MM.1S (cell line): ENCODE measurements around the gene FHIT.

Experiments
- DNase-seq: peaks from one replicate; pipeline ENCODE4 v3.0.0-alpha.2; 2015
- H2AFZ ChIP-seq: fragments of 300-600 bp; sonication (generic); 2 replicates; pipeline ENCODE4 v1.6.0; 2016; ENCODE audit warnings: antibody characterized with exemption, low read length
- H3F3A ChIP-seq: fragments of 300-600 bp; sonication (generic); 2 replicates; pipeline ENCODE4 v1.6.1; 2016; ENCODE audit warnings: mild to moderate bottlenecking, antibody characterized with exemption, low read length, moderate library complexity, mixed read lengths; ENCODE audit not compliant: insufficient read depth
- H3K27ac ChIP-seq: fragments of 300-600 bp; sonication (generic); 2 replicates; pipeline ENCODE4 v1.5.1; 2016; ENCODE audit warnings: mild to moderate bottlenecking, low read length
- H3K27me3 ChIP-seq: fragments of 300-600 bp; sonication (generic); replicated peaks from 2 replicates; pipeline ENCODE4 v1.6.0; 2016; ENCODE audit warnings: low read length; ENCODE audit not compliant: insufficient read depth
- H3K36me3 ChIP-seq: fragments of 300-600 bp; sonication (generic); replicated peaks from 2 replicates; pipeline ENCODE4 v1.6.1; 2016; ENCODE audit warnings: mild to moderate bottlenecking, low read length, mixed read lengths; ENCODE audit not compliant: insufficient read depth
- H3K4me1 ChIP-seq: fragments of 300-600 bp; sonication (generic); 2 replicates; pipeline ENCODE4 v1.6.1; 2016; ENCODE audit warnings: low read length, mixed read lengths
- H3K4me2 ChIP-seq: fragments of 300-600 bp; sonication (generic); 2 replicates; pipeline ENCODE4 v1.6.0; 2016; ENCODE audit warnings: low read depth, low read length
- H3K4me3 ChIP-seq: fragments of 300-600 bp; sonication (generic); 2 replicates; pipeline ENCODE4 v1.5.1; 2016; ENCODE audit warnings: low read length, mixed read lengths
- H3K79me2 ChIP-seq: fragments of 300-600 bp; sonication (generic); 2 replicates; pipeline ENCODE4 v1.6.1; 2016; ENCODE audit warnings: mixed run types, low read length, mixed read lengths
- H3K9ac ChIP-seq: fragments of 300-600 bp; sonication (generic); 2 replicates; pipeline ENCODE4 v1.6.1; 2016; ENCODE audit warnings: low read length, mixed read lengths
- H3K9me2 ChIP-seq: fragments of 300-600 bp; sonication (generic); replicated peaks from 2 replicates; pipeline ENCODE4 v1.6.1; 2016; ENCODE audit warnings: mild to moderate bottlenecking, low read length, mixed read lengths; ENCODE audit not compliant: insufficient read depth
- H3K9me3 ChIP-seq: fragments of 300-600 bp; sonication (generic); replicated peaks from 2 replicates; pipeline ENCODE4 v1.6.1; 2016; ENCODE audit warnings: mild to moderate bottlenecking, low read length, mixed read lengths; ENCODE audit not compliant: insufficient read depth
- H4K20me1 ChIP-seq: fragments of 300-600 bp; sonication (generic); 2 replicates; pipeline ENCODE4 v1.6.1; 2016; ENCODE audit warnings: mild to moderate bottlenecking, low read length, moderate library complexity, mixed read lengths; ENCODE audit not compliant: insufficient read depth
- EZH2 ChIP-seq: fragments of 300-600 bp; sonication (generic); optimal IDR thresholded peaks from 2 replicates; pipeline ENCODE3; 2017; ENCODE audit warnings: low read depth, mild to moderate bottlenecking, antibody characterized with exemption, low read length, mixed read lengths
- EZH2phosphoT487 ChIP-seq: fragments of 300-600 bp; sonication (generic); IDR thresholded peaks from 2 replicates; pipeline ENCODE4 v1.6.1; 2018; ENCODE audit warnings: antibody characterized with exemption, low read length
- TF ChIP-seq, protein P1 (sequence below): fragments of 300-600 bp; sonication (generic); IDR thresholded peaks from 2 replicates; pipeline ENCODE4 v1.5.1; 2016; ENCODE audit warnings: antibody characterized with exemption, low read length, mixed read lengths

FHIT gene

DNA sequence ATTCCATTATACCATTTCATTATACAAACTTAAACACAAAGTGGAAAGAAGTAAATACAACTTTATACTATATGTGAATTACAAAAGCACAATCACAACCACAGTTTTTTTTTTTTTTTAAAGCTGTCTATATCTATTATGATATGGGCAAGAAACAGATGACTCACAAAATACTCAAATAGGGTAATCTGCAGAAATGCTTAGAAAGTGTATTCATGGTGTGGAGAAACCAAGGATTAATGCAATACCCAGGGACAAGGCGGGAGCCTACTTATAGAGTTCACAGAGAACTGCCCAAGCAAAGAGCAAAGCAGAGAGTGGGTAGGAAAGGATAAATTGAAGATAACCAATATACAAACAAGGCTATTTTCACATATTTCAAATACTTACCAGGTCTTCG, 332.0 kb downstream of the FHIT start:
- no peaks in the 10 kb centered on the region for H3K4me1 ChIP-seq
- no peaks in the 10 kb centered on the region for H3K36me3 ChIP-seq
- TF ChIP-seq, protein P1, sequence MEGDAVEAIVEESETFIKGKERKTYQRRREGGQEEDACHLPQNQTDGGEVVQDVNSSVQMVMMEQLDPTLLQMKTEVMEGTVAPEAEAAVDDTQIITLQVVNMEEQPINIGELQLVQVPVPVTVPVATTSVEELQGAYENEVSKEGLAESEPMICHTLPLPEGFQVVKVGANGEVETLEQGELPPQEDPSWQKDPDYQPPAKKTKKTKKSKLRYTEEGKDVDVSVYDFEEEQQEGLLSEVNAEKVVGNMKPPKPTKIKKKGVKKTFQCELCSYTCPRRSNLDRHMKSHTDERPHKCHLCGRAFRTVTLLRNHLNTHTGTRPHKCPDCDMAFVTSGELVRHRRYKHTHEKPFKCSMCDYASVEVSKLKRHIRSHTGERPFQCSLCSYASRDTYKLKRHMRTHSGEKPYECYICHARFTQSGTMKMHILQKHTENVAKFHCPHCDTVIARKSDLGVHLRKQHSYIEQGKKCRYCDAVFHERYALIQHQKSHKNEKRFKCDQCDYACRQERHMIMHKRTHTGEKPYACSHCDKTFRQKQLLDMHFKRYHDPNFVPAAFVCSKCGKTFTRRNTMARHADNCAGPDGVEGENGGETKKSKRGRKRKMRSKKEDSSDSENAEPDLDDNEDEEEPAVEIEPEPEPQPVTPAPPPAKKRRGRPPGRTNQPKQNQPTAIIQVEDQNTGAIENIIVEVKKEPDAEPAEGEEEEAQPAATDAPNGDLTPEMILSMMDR: no peak
- TF ChIP-seq EZH2: no peak
- no peak overlapping the region for H2AFZ ChIP-seq
- no peaks in the 10 kb centered on the region for H3K27me3 ChIP-seq
- no peaks in the 10 kb centered on the region for H3F3A ChIP-seq
- no peak overlapping the region for H3K9ac ChIP-seq
- no peaks in the 10 kb centered on the region for H3K9me2 ChIP-seq
- DNase-seq: no peak
- no peaks in the 10 kb centered on the region for H3K79me2 ChIP-seq
- no peaks in the 10 kb centered on the region for H4K20me1 ChIP-seq
- no peak overlapping the region for H3K4me2 ChIP-seq
- H3K27ac ChIP-seq: no peak overlapping the region
- H3K4me3 ChIP-seq: no peak overlapping the region
- no peaks in the 10 kb centered on the region for H3K9me3 ChIP-seq

- Histone ChIP-seq H3K4me2 (no peak overlapping the region), H3K9ac (no peak overlapping the region), H4K20me1 (no peaks in the 10 kb centered on the region), H3F3A (no peaks in the 10 kb centered on the region), H3K4me3 (no peak overlapping the region), H3K9me3 (no peaks in the 10 kb centered on the region), H3K27ac (no peak overlapping the region), H3K4me1 (no peaks in the 10 kb centered on the region), H3K79me2 (no peaks in the 10 kb centered on the region), H2AFZ (no peak overlapping the region), H3K9me2 (no peaks in the 10 kb centered on the region), H3K27me3 (no peaks in the 10 kb centered on the region), H3K36me3 (no peaks in the 10 kb centered on the region)
- no peak for DNase-seq
- TF ChIP-seq EZH2: no peak
- no peak for TF ChIP-seq EZH2phosphoT487
- TF ChIP-seq, protein P1: no peak
Measured at GRCh38 chr3:60917141-60917540, 334.1 kb downstream of the FHIT start.

- H3K27ac ChIP-seq: no peak overlapping the region
- no peaks in the 10 kb centered on the region for H3K79me2 ChIP-seq
- no peak overlapping the region for H3K4me3 ChIP-seq
- H3K4me1 ChIP-seq: no peaks in the 10 kb centered on the region
- no peaks in the 10 kb centered on the region for H3K9me2 ChIP-seq
- H3K36me3 ChIP-seq: no peaks in the 10 kb centered on the region
- no peaks in the 10 kb centered on the region for H3F3A ChIP-seq
- H3K4me2 ChIP-seq: no peak overlapping the region
- no peaks in the 10 kb centered on the region for H4K20me1 ChIP-seq
- TF ChIP-seq EZH2phosphoT487 (no peak), EZH2 (no peak)
- TF ChIP-seq, protein P1: no peak
- no peak for DNase-seq
- no peak overlapping the region for H2AFZ ChIP-seq
- H3K27me3 ChIP-seq: no peaks in the 10 kb centered on the region
- H3K9ac ChIP-seq: no peak overlapping the region
- no peaks in the 10 kb centered on the region for H3K9me3 ChIP-seq
Measured at GRCh38 chr3:60916546-60916945, 334.7 kb downstream of the FHIT start.

DNA sequence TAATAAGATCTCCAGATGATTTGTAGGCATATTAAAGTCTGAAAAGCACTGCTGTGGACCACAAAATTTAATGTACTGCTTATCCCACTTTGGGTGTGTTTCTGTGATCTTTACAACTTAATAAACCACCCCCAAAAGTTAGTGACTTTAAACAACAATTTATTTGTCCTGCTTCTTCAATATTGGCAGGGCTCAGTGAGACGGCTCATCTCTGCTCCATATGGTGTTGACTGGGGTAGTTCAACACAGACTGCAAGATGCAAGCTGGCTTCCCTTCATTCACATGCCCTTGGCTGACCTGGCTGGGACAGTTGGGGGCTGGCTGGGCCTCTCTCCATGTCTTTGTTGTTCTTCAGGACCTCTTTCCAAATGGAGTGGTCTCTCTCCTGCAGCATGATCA, 337.8 kb downstream of the FHIT start:
- Histone ChIP-seq H3F3A (no peaks in the 10 kb centered on the region), H3K9ac (no peak overlapping the region), H3K27ac (no peak overlapping the region), H3K36me3 (no peaks in the 10 kb centered on the region), H4K20me1 (no peaks in the 10 kb centered on the region), H3K27me3 (no peaks in the 10 kb centered on the region), H3K9me3 (no peaks in the 10 kb centered on the region), H3K4me2 (no peak overlapping the region), H3K4me1 (no peaks in the 10 kb centered on the region), H2AFZ (no peak overlapping the region), H3K79me2 (no peaks in the 10 kb centered on the region), H3K4me3 (no peak overlapping the region), H3K9me2 (no peaks in the 10 kb centered on the region)
- DNase-seq: no peak
- TF ChIP-seq, protein P1: no peak
- TF ChIP-seq EZH2phosphoT487 (no peak), EZH2 (no peak)
